Hepatocyte (in vitro differentiated cells): ENCODE measurements around the gene NRG3.

Experiments used
- EZH2 ChIP-seq: fragments of 200-600 bp; sonication (generic); IDR thresholded peaks from 2 replicates; pipeline ENCODE4 v1.6.1; 2016; ENCODE audit warnings: antibody characterized with exemption, mild to moderate bottlenecking, borderline replicate concordance
- EZH2phosphoT487 ChIP-seq: fragments of 200-600 bp; sonication (generic); IDR thresholded peaks from one replicate; pipeline ENCODE4 v1.6.1; 2018; ENCODE audit warnings: antibody characterized with exemption, mild to moderate bottlenecking, low read depth, moderate library complexity; ENCODE audit not compliant: unreplicated experiment, severe bottlenecking
- TF ChIP-seq, protein P1 (sequence below): fragments of 200-600 bp; sonication (generic); IDR thresholded peaks from 2 replicates; pipeline ENCODE4 v1.5.1; 2016; ENCODE audit warnings: antibody characterized with exemption, mild to moderate bottlenecking; ENCODE audit not compliant: poor library complexity

DNA sequence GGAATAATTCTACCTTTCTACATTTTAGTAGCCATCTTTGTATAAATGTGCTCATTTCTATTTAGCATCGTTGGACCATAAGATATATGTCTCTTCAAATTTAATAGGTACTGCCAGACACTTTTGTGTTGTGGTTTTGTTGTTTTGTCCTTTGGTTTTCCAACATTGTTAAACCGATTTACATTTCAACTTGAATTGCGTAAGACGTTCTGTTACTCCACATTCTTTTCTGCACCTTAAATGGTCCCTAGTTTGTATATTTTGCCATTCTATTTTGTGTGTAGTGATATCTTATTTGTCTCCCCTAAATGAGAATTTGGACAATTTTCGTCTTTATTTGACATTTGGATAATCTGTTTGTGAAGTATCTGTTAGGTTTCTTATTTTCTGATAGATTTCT lies 1015.6 kb downstream of the NRG3 start:
- TF ChIP-seq, protein P1, sequence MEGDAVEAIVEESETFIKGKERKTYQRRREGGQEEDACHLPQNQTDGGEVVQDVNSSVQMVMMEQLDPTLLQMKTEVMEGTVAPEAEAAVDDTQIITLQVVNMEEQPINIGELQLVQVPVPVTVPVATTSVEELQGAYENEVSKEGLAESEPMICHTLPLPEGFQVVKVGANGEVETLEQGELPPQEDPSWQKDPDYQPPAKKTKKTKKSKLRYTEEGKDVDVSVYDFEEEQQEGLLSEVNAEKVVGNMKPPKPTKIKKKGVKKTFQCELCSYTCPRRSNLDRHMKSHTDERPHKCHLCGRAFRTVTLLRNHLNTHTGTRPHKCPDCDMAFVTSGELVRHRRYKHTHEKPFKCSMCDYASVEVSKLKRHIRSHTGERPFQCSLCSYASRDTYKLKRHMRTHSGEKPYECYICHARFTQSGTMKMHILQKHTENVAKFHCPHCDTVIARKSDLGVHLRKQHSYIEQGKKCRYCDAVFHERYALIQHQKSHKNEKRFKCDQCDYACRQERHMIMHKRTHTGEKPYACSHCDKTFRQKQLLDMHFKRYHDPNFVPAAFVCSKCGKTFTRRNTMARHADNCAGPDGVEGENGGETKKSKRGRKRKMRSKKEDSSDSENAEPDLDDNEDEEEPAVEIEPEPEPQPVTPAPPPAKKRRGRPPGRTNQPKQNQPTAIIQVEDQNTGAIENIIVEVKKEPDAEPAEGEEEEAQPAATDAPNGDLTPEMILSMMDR: no peak
- TF ChIP-seq EZH2phosphoT487: no peak
- no peak for TF ChIP-seq EZH2
